HG02884 (cell line): Measurements from ENCODE around the gene SMARCD3.

Source experiments
- ATAC-seq: cut with Tn5 transposase; IDR thresholded peaks from one replicate; pipeline ENCODE4 v1.9.1; 2021; ENCODE audit warnings: mild to moderate bottlenecking, moderate library complexity; ENCODE audit not compliant: unreplicated experiment

The SMARCD3 gene

GRCh38 chr7:151250181-151251132 is 2.0 kb upstream of the SMARCD3 start:
- ATAC-seq, result no peak

GRCh38 chr7:151249732-151250072 is 1.2 kb upstream of the SMARCD3 start:
- no peak for ATAC-seq

GRCh38 chr7:151249034-151249731 is 689 bp upstream of the SMARCD3 start:
- ATAC-seq, result no peak

- no peak for ATAC-seq
Measured at GRCh38 chr7:151247611-151248345, 716 bp downstream of the SMARCD3 start.

GRCh38 chr7:151246851-151247580 is 1.5 kb downstream of the SMARCD3 start:
- no peak for ATAC-seq

- no peak for ATAC-seq
Measured at GRCh38 chr7:151246102-151246850, 2.2 kb downstream of the SMARCD3 start.

- no peak for ATAC-seq
Measured at GRCh38 chr7:151245360-151246101, 3.0 kb downstream of the SMARCD3 start.

- no peak for ATAC-seq
Measured at GRCh38 chr7:151244841-151245346, 3.6 kb downstream of the SMARCD3 start.

- no peak for ATAC-seq
Measured at GRCh38 chr7:151244196-151244840, 4.2 kb downstream of the SMARCD3 start.

- no peak for ATAC-seq
Measured at GRCh38 chr7:151243408-151244195, 4.9 kb downstream of the SMARCD3 start.

- ATAC-seq, result no peak
Measured at GRCh38 chr7:151243045-151243349, 5.5 kb downstream of the SMARCD3 start.

GRCh38 chr7:151242159-151243044 is 6.1 kb downstream of the SMARCD3 start:
- ATAC-seq, result no peak

DNA sequence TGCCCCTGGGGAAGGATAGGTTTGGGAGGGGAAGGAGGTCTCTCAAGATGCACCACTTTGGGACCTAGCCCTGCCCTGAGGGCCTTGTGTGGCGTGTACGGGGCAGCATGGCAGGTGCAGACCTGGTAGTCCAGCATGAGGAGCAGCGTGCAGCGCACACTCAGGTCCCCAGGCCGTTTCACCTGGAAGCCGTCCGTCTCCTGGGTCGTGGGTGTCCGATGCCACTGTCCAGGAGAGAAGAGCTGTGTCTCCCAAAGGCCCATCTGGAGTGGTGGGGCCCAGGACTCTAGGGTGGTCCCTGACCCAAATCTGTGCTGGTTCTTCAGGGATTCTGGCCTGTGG is 6.8 kb downstream of the SMARCD3 start:
- ATAC-seq, result no peak

DNA sequence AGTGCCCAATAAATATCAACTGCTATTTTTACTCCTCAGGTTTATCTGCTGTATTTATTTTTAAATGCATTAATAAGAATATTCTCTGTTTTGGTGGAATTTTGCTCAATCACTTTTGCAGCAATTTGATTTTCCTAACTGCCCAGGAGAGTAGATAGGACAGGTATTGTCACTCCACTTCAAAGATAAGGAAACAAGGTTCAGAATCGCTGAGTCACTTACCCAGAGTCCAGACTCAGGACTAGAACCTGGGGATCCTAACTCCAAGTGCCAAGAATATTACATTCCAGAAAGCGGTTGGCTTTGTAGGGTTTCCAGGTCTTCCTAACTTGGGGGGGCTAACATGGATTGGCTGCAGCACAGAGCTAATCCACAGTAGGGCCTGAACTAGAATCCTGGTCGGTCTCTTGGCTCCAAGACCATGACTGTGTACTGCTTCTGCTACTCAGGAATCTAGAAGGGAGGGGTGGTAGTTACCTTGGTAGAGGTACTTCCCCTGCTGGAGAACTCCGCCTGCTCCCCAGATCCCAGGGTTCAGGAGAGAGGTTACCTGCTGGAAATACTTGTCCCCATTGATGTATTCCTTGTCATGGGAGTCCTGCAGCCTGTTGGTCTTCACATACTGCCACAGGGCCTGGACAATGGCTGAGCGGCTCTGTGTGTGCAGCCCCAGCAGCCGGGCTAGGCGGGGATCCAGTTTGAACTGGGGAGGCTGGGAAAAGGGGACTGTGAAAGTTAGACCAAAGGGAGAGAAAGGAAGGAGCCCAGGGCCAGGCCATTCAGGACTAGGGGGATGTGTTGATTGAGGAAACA is 7.3 kb downstream of the SMARCD3 start:
- ATAC-seq, result no peak

GRCh38 chr7:151240536-151240935 is 8.0 kb downstream of the SMARCD3 start:
- no peak for ATAC-seq

GRCh38 chr7:151239837-151240459 is 8.5 kb downstream of the SMARCD3 start:
- no peak for ATAC-seq
